B cell (primary cell): ENCODE measurements around the gene KIF16B. TPM values are rescaled to one million over a fixed set of nuclear protein-coding genes. Genes with fewer than 3 reads are reported as not detected.

ENCODE experiments used
- ATAC-seq: fragments of 200-7000 bp; cut with Tn5 transposase; one replicate; pipeline ENCODE4 v1.10.0; 2021; ENCODE audit warnings: low read depth, mild to moderate bottlenecking, moderate number of reproducible peaks, moderate library complexity
- CTCF ChIA-PET: fragments of 350-600 bp; sonication (Branson Sonifier 250); formaldehyde crosslinking; loops from one replicate; lab custom pipeline; 2021; ENCODE audit warnings: antibody characterized with exemption, inconsistent platforms; lab: Charles Lee
- POLR2A ChIA-PET: fragments of 350-600 bp; sonication (Branson Sonifier 250); formaldehyde crosslinking; loops from one replicate; lab custom pipeline; 2021; ENCODE audit warnings: antibody characterized with exemption; lab: Charles Lee
- DNase-seq: peaks from one replicate; pipeline ENCODE4 v3.0.0; 2013
- H2AFZ ChIP-seq: 2 replicates; pipeline ENCODE4 v1.6.1; 2012; ENCODE audit warnings: mild to moderate bottlenecking, low read depth, low read length; ENCODE audit not compliant: insufficient read depth, poor library complexity, severe bottlenecking
- H3K27ac ChIP-seq, 2 donors: 1 replicate in 1 of 2; 2 replicates in 1 of 2; pipeline ENCODE4 v1.5.1; 2012 to 2013; ENCODE audit warnings: low read length in 2 of 2, mild to moderate bottlenecking in 2 of 2, moderate library complexity in 1 of 2
- H3K27me3 ChIP-seq, 4 experiments: fragments of 200-600 bp in 1 of 4; sonication (generic) in 1 of 4; replicated peaks in 1 of 4; 1 replicate in 2 of 4; 2 replicates in 2 of 4; pipeline versions ENCODE4 v1.6.1 to v1.7.0; 2013 to 2016; ENCODE audit warnings: low read length in 3 of 4, mild to moderate bottlenecking in 2 of 4, mixed read lengths in 1 of 4, moderate library complexity in 1 of 4; ENCODE audit not compliant: insufficient read depth in 4 of 4, control insufficient read depth in 3 of 4; ENCODE audit errors: control extremely low read depth in 1 of 4
- H3K36me3 ChIP-seq, 2 experiments: replicated peaks in 1 of 2; 1 replicate in 1 of 2; 2 replicates in 1 of 2; pipeline versions ENCODE4 v1.6.1 to v1.7.1; 2013; ENCODE audit warnings: low read length in 1 of 2; ENCODE audit not compliant: insufficient read depth in 2 of 2, control insufficient read depth in 1 of 2; ENCODE audit errors: control extremely low read depth in 1 of 2, extremely low read depth in 1 of 2
- H3K4me1 ChIP-seq, 2 donors: fragments of 200-600 bp in 1 of 2; sonication (generic) in 1 of 2; 1 replicate in 1 of 2; 2 replicates in 1 of 2; pipeline versions ENCODE4 v1.5.1 to v1.6.1; 2013 to 2017; ENCODE audit warnings: low read length in 2 of 2; ENCODE audit not compliant: control insufficient read depth in 2 of 2, insufficient read depth in 2 of 2
- H3K4me2 ChIP-seq: replicated peaks from 2 replicates; pipeline ENCODE3; 2012; ENCODE audit warnings: mild to moderate bottlenecking, low read depth, low read length; ENCODE audit not compliant: poor library complexity, severe bottlenecking
- H3K4me3 ChIP-seq, 5 experiments: fragments of 200-600 bp in 1 of 5; sonication (generic) in 1 of 5; 1 replicate in 3 of 5; 2 replicates in 2 of 5; pipeline versions ENCODE4 v1.5.1 to v1.7.0; 2011 to 2016; ENCODE audit warnings: low read length in 4 of 5, mild to moderate bottlenecking in 4 of 5, low read depth in 2 of 5, control low read depth in 1 of 5, moderate library complexity in 1 of 5; ENCODE audit not compliant: insufficient read depth in 1 of 5; ENCODE audit errors: control extremely low read depth in 1 of 5, extremely low read depth in 1 of 5
- H3K79me2 ChIP-seq: fragments of 200-600 bp; sonication (generic); one replicate; pipeline ENCODE4 v1.6.0; 2016; ENCODE audit warnings: low read length; ENCODE audit not compliant: control insufficient read depth, insufficient read depth
- H3K9ac ChIP-seq: fragments of 200-600 bp; sonication (generic); 2 replicates; pipeline ENCODE4 v1.6.1; 2017; ENCODE audit warnings: mild to moderate bottlenecking, low read length, moderate library complexity
- H3K9me3 ChIP-seq, 3 donors: one replicate each; pipeline versions ENCODE4 v1.6.1 to v1.7.1; 2013; ENCODE audit warnings: low read length in 2 of 3; ENCODE audit not compliant: control insufficient read depth in 2 of 3, insufficient read depth in 1 of 3; ENCODE audit errors: control extremely low read depth in 1 of 3
- H4K20me1 ChIP-seq: 2 replicates; pipeline ENCODE4 v1.6.0; 2012; ENCODE audit warnings: mild to moderate bottlenecking, low read length; ENCODE audit not compliant: insufficient read depth, control insufficient read depth, poor library complexity, severe bottlenecking
- H3K27ac Mint-ChIP-seq: one replicate; pipeline ENCODE4 v1.8.0; 2021; ENCODE audit warnings: mixed read lengths
- H3K27me3 Mint-ChIP-seq: one replicate; pipeline ENCODE4 v1.8.0; 2021; ENCODE audit warnings: mixed read lengths
- H3K4me1 Mint-ChIP-seq: one replicate; pipeline ENCODE4 v1.8.0; 2021; ENCODE audit warnings: mixed read lengths
- H3K4me3 Mint-ChIP-seq: one replicate; pipeline ENCODE4 v1.8.0; 2021; ENCODE audit warnings: mixed read lengths
- H3K9me3 Mint-ChIP-seq: one replicate; pipeline ENCODE4 v1.8.0; 2022; ENCODE audit warnings: mixed read lengths; ENCODE audit not compliant: insufficient read depth
- CTCF ChIP-seq: fragments of 200-600 bp; IDR thresholded peaks from one replicate; pipeline ENCODE4 v1.8.0; 2022; ENCODE audit warnings: antibody characterized with exemption, mild to moderate bottlenecking
- EZH2 ChIP-seq: IDR thresholded peaks from 2 replicates; pipeline ENCODE4 v1.6.1; 2012; ENCODE audit warnings: borderline replicate concordance, low read depth, mild to moderate bottlenecking, moderate library complexity, low read length; ENCODE audit not compliant: insufficient read depth, poor library complexity, severe bottlenecking
- WGBS: methylation state at CpG from one replicate; pipeline ENCODE4 v1.1.5; 2013; ENCODE audit warnings: missing lambda C conversion rate; ENCODE audit not compliant: insufficient coverage; 5-methylcytosine and 5-hydroxymethylcytosine counted together
- intact Hi-C: fragments of 100-400 bp; cut with micrococcal nuclease; formaldehyde crosslinking; loops from one replicate; pipeline ENCODE4 v1.10.0; 2022
- polyA plus RNA-seq: library from polyadenylated mRNA; depleted of rRNA; stranded (reverse); fragments of >200 nt; gene quantifications from 2 replicates; pipeline ENCODE4 v1.2.3, GENCODE V29; 2012
- total RNA-seq, 2 donors: library from RNA; stranded (reverse); fragments of 120-200 nt in 1 of 2; gene quantifications; 1 replicate in 1 of 2; 2 replicates in 1 of 2; pipeline versions ENCODE4 v1.2.3 to v1.2.4, GENCODE V29; 2013 to 2022

KIF16B gene
- total and polyA plus RNA-seq, 2 donors (not counting 1 experiment from before 2014, with no cell fraction given), result 4.5 to 13.0 TPM

- Histone ChIP-seq H3K27me3 (no peaks in the 10 kb centered on the region), H3K27ac (no peak overlapping the region), H3K4me3 (no peak overlapping the region), H2AFZ (no peak overlapping the region), H3K9ac (no peak overlapping the region), H3K9me3 (no peaks in the 10 kb centered on the region), H3K36me3 (peaks cover 6% of the 10 kb centered on the region in 2 experiments), H3K4me2 (no peak overlapping the region), H4K20me1 (no peaks in the 10 kb centered on the region), H3K79me2 (no peaks in the 10 kb centered on the region), H3K4me1 (peaks cover 11 to 16% of the 10 kb centered on the region in 2 donors)
- ChIA-PET CTCF (no interaction called here), POLR2A (no interaction called here)
- peaks cover 18% of the 10 kb centered on the region for H3K4me1 Mint-ChIP-seq
- no peak overlapping the region for H3K27ac Mint-ChIP-seq
- no peaks in the 10 kb centered on the region for H3K27me3 Mint-ChIP-seq
- H3K4me3 Mint-ChIP-seq, result peak overlapping the region; percentile 14
- TF ChIP-seq CTCF (no peak), EZH2 (no peak)
- DNase-seq, result no peak
- no CpG with 5 or more reads among the region's 3 CpGs for WGBS
- ATAC-seq, result no peak
- H3K9me3 Mint-ChIP-seq, result no peaks in the 10 kb centered on the region
- intact Hi-C loops, result no loop called here
Observed at GRCh38 chr20:16490696-16491095, 82.6 kb downstream of the KIF16B start.

- no peak overlapping the region for H3K4me3 Mint-ChIP-seq
- peaks cover 18% of the 10 kb centered on the region for H3K4me1 Mint-ChIP-seq
- Histone ChIP-seq H4K20me1 (no peaks in the 10 kb centered on the region), H2AFZ (no peak overlapping the region), H3K4me2 (no peak overlapping the region), H3K9me3 (no peaks in the 10 kb centered on the region), H3K4me3 (no peak overlapping the region), H3K27me3 (no peaks in the 10 kb centered on the region), H3K27ac (no peak overlapping the region), H3K4me1 (peaks cover 11 to 16% of the 10 kb centered on the region in 2 donors), H3K9ac (no peak overlapping the region), H3K79me2 (no peaks in the 10 kb centered on the region), H3K36me3 (peaks cover 0 to 6% of the 10 kb centered on the region in 2 experiments)
- WGBS, result no CpG with 5 or more reads among the region's 3 CpGs
- H3K27ac Mint-ChIP-seq, result no peak overlapping the region
- H3K9me3 Mint-ChIP-seq, result no peaks in the 10 kb centered on the region
- no peak for DNase-seq
- intact Hi-C loops, result no loop called here
- no peak for TF ChIP-seq CTCF
- ChIA-PET CTCF (interaction anchor here (0.9 kb wide), 1 partner anchor 12 kb away, joined by 3 read pairs; no protein-coding TSS in a partner anchor), POLR2A (no interaction called here)
- no peak for ATAC-seq
- no peaks in the 10 kb centered on the region for H3K27me3 Mint-ChIP-seq
Observed at GRCh38 chr20:16488616-16489015, 84.6 kb downstream of the KIF16B start.
